Neuronal stem cell (in vitro differentiated cells): ENCODE results near the gene MED13L.

Experiments used
- DNase-seq: peaks from one replicate; pipeline ENCODE4 v3.0.0-alpha.2; 2013; ENCODE audit warnings: low spot score
- H2AFZ ChIP-seq: one replicate; pipeline ENCODE4 v1.6.1; 2013; ENCODE audit warnings: mild to moderate bottlenecking, low read length, inconsistent platforms
- H2AK5ac ChIP-seq: 2 replicates; pipeline ENCODE4 v1.6.1; 2013; ENCODE audit warnings: low read depth, mild to moderate bottlenecking, inconsistent platforms, low read length, moderate library complexity, mixed read lengths
- H2BK120ac ChIP-seq: 2 replicates; pipeline ENCODE4 v1.6.1; 2013; ENCODE audit warnings: low read depth, mild to moderate bottlenecking, inconsistent platforms, low read length, moderate library complexity, mixed read lengths
- H2BK12ac ChIP-seq: one replicate; pipeline ENCODE4 v1.6.1; 2013; ENCODE audit warnings: low read length, inconsistent platforms
- H2BK15ac ChIP-seq: 2 replicates; pipeline ENCODE4 v1.6.1; 2013; ENCODE audit warnings: mild to moderate bottlenecking, low read length, inconsistent platforms, mixed read lengths
- H2BK5ac ChIP-seq: one replicate; pipeline ENCODE4 v1.6.1; 2013; ENCODE audit warnings: inconsistent platforms, mild to moderate bottlenecking, low read length, moderate library complexity
- H3K14ac ChIP-seq: one replicate; pipeline ENCODE4 v1.6.1; 2013; ENCODE audit warnings: low read length, inconsistent platforms
- H3K18ac ChIP-seq: 2 replicates; pipeline ENCODE4 v1.6.1; 2013; ENCODE audit warnings: low read length, inconsistent platforms
- H3K23ac ChIP-seq: 2 replicates; pipeline ENCODE4 v1.6.1; 2013; ENCODE audit warnings: low read depth, mild to moderate bottlenecking, mixed read lengths, low read length, inconsistent platforms; ENCODE audit not compliant: poor library complexity
- H3K27ac ChIP-seq: replicated peaks from 3 replicates; pipeline ENCODE4 v1.5.1; 2013; ENCODE audit warnings: low read length, inconsistent platforms
- H3K27me3 ChIP-seq, 3 experiments: 2 replicates each; pipeline ENCODE4 v1.6.1; 2013; ENCODE audit warnings: low read length in 3 of 3, mild to moderate bottlenecking in 2 of 3, inconsistent platforms in 1 of 3, low read depth in 1 of 3, mixed read lengths in 1 of 3, moderate library complexity in 1 of 3; ENCODE audit not compliant: control insufficient read depth in 3 of 3, insufficient read depth in 3 of 3
- H3K36me3 ChIP-seq, 2 donors: replicated peaks in 1 of 2; 2 replicates each; pipeline ENCODE4 v1.6.1; 2013; ENCODE audit warnings: low read length in 2 of 2; ENCODE audit not compliant: control insufficient read depth in 2 of 2, insufficient read depth in 2 of 2
- H3K4ac ChIP-seq: 2 replicates; pipeline ENCODE4 v1.6.1; 2013; ENCODE audit warnings: inconsistent platforms, mild to moderate bottlenecking, low read length, moderate library complexity
- H3K4me1 ChIP-seq, 2 donors: 1 replicate in 1 of 2; 2 replicates in 1 of 2; pipeline ENCODE4 v1.6.1; 2013; ENCODE audit warnings: low read length in 2 of 2, low read depth in 1 of 2; ENCODE audit not compliant: control insufficient read depth in 2 of 2, insufficient read depth in 1 of 2
- H3K4me2 ChIP-seq: one replicate; pipeline ENCODE4 v1.6.1; 2013; ENCODE audit warnings: mild to moderate bottlenecking, low read length, inconsistent platforms; ENCODE audit not compliant: insufficient read depth, poor library complexity, severe bottlenecking
- H3K4me3 ChIP-seq, 2 donors: 2 replicates each; pipeline ENCODE4 v1.5.1; 2013; ENCODE audit warnings: low read length in 2 of 2, mild to moderate bottlenecking in 2 of 2, inconsistent platforms in 1 of 2, moderate library complexity in 1 of 2
- H3K79me1 ChIP-seq: one replicate; pipeline ENCODE4 v1.6.1; 2013; ENCODE audit warnings: low read depth, mild to moderate bottlenecking, inconsistent platforms, low read length, moderate library complexity
- H3K9ac ChIP-seq: one replicate; pipeline ENCODE4 v1.6.1; 2013; ENCODE audit warnings: mild to moderate bottlenecking, low read depth, low read length, inconsistent platforms; ENCODE audit not compliant: poor library complexity
- H3K9me3 ChIP-seq, 2 donors: replicated peaks in 1 of 2; 2 replicates each; pipeline versions ENCODE3 to v1.6.1; 2013; ENCODE audit warnings: low read length in 2 of 2, mild to moderate bottlenecking in 2 of 2, inconsistent platforms in 1 of 2, low read depth in 1 of 2, mixed read lengths in 1 of 2, moderate library complexity in 1 of 2; ENCODE audit not compliant: control insufficient read depth in 2 of 2, insufficient read depth in 1 of 2
- H4K8ac ChIP-seq: one replicate; pipeline ENCODE4 v1.6.1; 2013; ENCODE audit warnings: low read depth, mild to moderate bottlenecking, inconsistent platforms, low read length, moderate library complexity
- H4K91ac ChIP-seq: one replicate; pipeline ENCODE4 v1.6.1; 2013; ENCODE audit warnings: low read length, low read depth, mild to moderate bottlenecking, inconsistent platforms; ENCODE audit not compliant: poor library complexity
- WGBS, 2 donors: extraction: QIAGEN DNeasy Blood & Tissue Kit; methylation state at CpG; one replicate each; pipeline ENCODE4 v1.1.7; 2013; ENCODE audit warnings: missing lambda C conversion rate in 2 of 2, mixed read lengths in 1 of 2; ENCODE audit not compliant: insufficient read length in 2 of 2, insufficient replicate concordance in 1 of 2; ENCODE audit errors: extremely low coverage in 2 of 2; 5-methylcytosine and 5-hydroxymethylcytosine counted together

The MED13L gene

GRCh38 chr12:116066381-116067230 is 210.9 kb downstream of the MED13L start:
- Histone ChIP-seq H2BK120ac (no peak overlapping the region), H3K23ac (no peak overlapping the region), H2AK5ac (no peak overlapping the region), H3K14ac (no peak overlapping the region), H3K4me3 (no peak overlapping the region), H2BK15ac (no peak overlapping the region), H3K27ac (no peak overlapping the region), H4K8ac (no peak overlapping the region), H3K36me3 (no peaks in the 10 kb centered on the region), H3K27me3 (no peaks in the 10 kb centered on the region), H3K79me1 (no peaks in the 10 kb centered on the region), H2AFZ (no peak overlapping the region), H2BK12ac (no peak overlapping the region), H3K4me1 (peaks cover 4 to 5% of the 10 kb centered on the region in 2 donors), H3K18ac (no peak overlapping the region), H3K9ac (no peak overlapping the region), H4K91ac (no peak overlapping the region), H2BK5ac (no peak overlapping the region), H3K9me3 (no peaks in the 10 kb centered on the region), H3K4me2 (no peak overlapping the region), H3K4ac (no peak overlapping the region)
- peak; percentile 23 for DNase-seq
- WGBS, 2 donors: no CpG with 5 or more reads among the region's 7 CpGs

DNA sequence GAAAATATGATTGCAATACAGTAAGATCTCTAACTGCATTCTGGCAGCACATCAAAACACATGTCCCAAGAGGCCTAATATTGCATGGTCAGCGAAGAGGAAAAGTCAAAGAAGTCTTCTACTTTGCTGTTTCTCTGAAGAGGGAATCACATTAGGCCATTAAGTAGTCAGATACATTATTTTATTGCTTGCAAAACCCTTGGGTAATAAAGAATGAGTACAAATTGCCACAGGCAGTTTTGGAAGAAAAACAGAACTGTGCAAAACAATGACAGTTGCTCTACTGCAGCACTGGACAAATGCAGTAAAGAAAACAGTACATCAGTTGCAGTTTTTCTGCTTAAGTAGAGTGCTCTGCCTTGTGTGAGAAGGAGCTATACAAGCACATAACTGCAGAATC is 211.9 kb downstream of the MED13L start:
- H3K18ac ChIP-seq: no peak overlapping the region
- no peak overlapping the region for H3K9ac ChIP-seq
- no peak for DNase-seq
- H3K4me3 ChIP-seq: no peak overlapping the region
- H4K91ac ChIP-seq: no peak overlapping the region
- H3K36me3 ChIP-seq: no peaks in the 10 kb centered on the region
- H2AFZ ChIP-seq: no peak overlapping the region
- no peaks in the 10 kb centered on the region for H3K27me3 ChIP-seq
- H3K9me3 ChIP-seq: no peaks in the 10 kb centered on the region
- WGBS, 2 donors: no CpG with 5 or more reads among the region's 1 CpG
- H2AK5ac ChIP-seq: no peak overlapping the region
- H2BK5ac ChIP-seq: no peak overlapping the region
- no peak overlapping the region for H3K14ac ChIP-seq
- H3K4ac ChIP-seq: no peak overlapping the region
- H3K4me1 ChIP-seq: peaks cover 4 to 5% of the 10 kb centered on the region in 2 donors
- no peak overlapping the region for H4K8ac ChIP-seq
- H3K27ac ChIP-seq: no peak overlapping the region
- no peak overlapping the region for H3K4me2 ChIP-seq
- no peak overlapping the region for H2BK120ac ChIP-seq
- H2BK12ac ChIP-seq: no peak overlapping the region
- no peak overlapping the region for H3K23ac ChIP-seq
- no peak overlapping the region for H2BK15ac ChIP-seq
- no peaks in the 10 kb centered on the region for H3K79me1 ChIP-seq

DNA sequence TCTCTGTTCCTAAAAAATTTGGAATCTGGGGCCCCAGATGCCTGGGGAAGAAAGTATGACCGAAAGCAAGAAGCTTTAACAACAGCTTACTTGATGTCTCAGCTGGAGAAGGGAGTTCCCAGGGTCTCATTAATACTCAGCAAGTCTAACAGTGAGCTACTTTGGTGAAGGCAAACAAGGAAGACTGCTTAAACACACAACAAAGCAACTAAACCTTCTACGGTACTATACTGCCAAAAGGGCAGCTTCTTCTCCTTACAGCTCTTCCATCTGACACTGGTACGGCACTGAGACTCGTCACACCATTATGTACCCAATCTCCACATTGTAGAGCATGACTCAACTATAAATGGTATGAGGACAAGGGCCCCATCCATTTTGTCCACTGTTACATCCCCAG is 213.0 kb downstream of the MED13L start:
- no peak overlapping the region for H3K23ac ChIP-seq
- H4K91ac ChIP-seq: no peak overlapping the region
- H3K27ac ChIP-seq: no peak overlapping the region
- peaks cover 4 to 5% of the 10 kb centered on the region in 2 donors for H3K4me1 ChIP-seq
- H2AFZ ChIP-seq: no peak overlapping the region
- no peak overlapping the region for H3K4me3 ChIP-seq
- no peak overlapping the region for H3K4me2 ChIP-seq
- H2BK15ac ChIP-seq: no peak overlapping the region
- no peaks in the 10 kb centered on the region for H3K36me3 ChIP-seq
- H4K8ac ChIP-seq: no peak overlapping the region
- no peak overlapping the region for H3K4ac ChIP-seq
- DNase-seq: no peak
- H3K27me3 ChIP-seq: no peaks in the 10 kb centered on the region
- no peak overlapping the region for H2BK12ac ChIP-seq
- no peak overlapping the region for H2AK5ac ChIP-seq
- no peak overlapping the region for H2BK5ac ChIP-seq
- H3K9ac ChIP-seq: no peak overlapping the region
- H3K79me1 ChIP-seq: no peaks in the 10 kb centered on the region
- no peak overlapping the region for H3K14ac ChIP-seq
- H3K18ac ChIP-seq: no peak overlapping the region
- no peaks in the 10 kb centered on the region for H3K9me3 ChIP-seq
- no peak overlapping the region for H2BK120ac ChIP-seq
- WGBS, 2 donors: no CpG with 5 or more reads among the region's 4 CpGs

DNA sequence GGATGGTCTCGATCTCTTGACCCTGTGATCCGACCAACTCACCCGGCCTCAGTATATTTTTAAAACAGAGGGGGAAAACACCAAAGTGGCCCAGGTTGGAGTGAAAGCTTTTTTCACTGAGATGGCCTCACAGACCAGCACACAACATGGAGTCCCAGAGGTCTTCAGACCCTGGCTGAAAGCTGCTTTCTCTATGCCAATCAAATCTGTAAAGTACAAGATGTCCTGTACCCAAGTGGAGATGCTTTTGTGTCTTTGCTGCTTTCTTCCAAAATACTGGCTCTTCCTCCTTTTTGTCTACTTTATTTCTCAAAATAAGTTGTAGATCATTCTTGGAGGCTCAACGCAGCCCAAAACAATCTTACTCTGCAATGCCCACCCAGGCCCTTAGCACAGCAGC is 214.8 kb downstream of the MED13L start:
- H4K8ac ChIP-seq: no peak overlapping the region
- no peak overlapping the region for H3K14ac ChIP-seq
- peaks cover 4 to 5% of the 10 kb centered on the region in 2 donors for H3K4me1 ChIP-seq
- no peak for DNase-seq
- H2BK12ac ChIP-seq: no peak overlapping the region
- no peaks in the 10 kb centered on the region for H3K27me3 ChIP-seq
- no peak overlapping the region for H2AFZ ChIP-seq
- H3K36me3 ChIP-seq: no peaks in the 10 kb centered on the region
- no peak overlapping the region for H3K23ac ChIP-seq
- H3K27ac ChIP-seq: no peak overlapping the region
- H3K79me1 ChIP-seq: peaks cover 2% of the 10 kb centered on the region
- H2BK120ac ChIP-seq: no peak overlapping the region
- H3K9me3 ChIP-seq: no peaks in the 10 kb centered on the region
- H2BK5ac ChIP-seq: no peak overlapping the region
- no peak overlapping the region for H3K4ac ChIP-seq
- no peak overlapping the region for H2AK5ac ChIP-seq
- no peak overlapping the region for H3K9ac ChIP-seq
- H2BK15ac ChIP-seq: no peak overlapping the region
- no CpG with 5 or more reads among the region's 4 CpGs for WGBS, 2 donors
- H3K4me2 ChIP-seq: no peak overlapping the region
- H3K4me3 ChIP-seq: no peak overlapping the region
- no peak overlapping the region for H4K91ac ChIP-seq
- H3K18ac ChIP-seq: no peak overlapping the region
